ENCODE results near the gene SLCO3A1.

DNA sequence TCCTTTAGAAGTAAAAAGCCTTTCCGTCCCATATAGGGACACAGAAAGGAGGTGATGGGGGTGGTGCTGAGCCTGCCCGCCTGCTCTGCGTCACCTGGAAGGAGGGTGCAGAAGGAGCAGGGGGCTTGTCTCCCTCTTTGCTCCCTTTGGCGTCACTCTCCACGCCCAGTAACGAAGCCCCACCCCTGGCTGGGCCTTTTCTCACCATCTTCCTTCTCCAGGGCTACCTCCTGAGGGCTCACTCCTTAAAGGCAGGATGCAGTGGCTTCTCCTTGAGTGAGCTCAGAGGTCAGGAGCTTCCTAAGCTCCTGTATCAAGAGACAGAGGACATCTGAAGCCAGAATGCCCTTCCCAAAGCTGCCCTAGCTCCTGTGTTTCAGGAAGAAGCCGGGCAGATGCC is 31.5 kb downstream of the SLCO3A1 start:
- TF ChIP-seq EZH2 (IDR thresholded peaks at IDR 0.05; ENCODE audit: insufficient read depth, poor library complexity, severe bottlenecking) (no peak), EZH2phosphoT487 (IDR thresholded peaks at IDR 0.05; ENCODE audit: insufficient read depth, low read depth) (no peak)

Data from GM23248 (cell line).